ENCODE data around the gene ROCK1.

DNA sequence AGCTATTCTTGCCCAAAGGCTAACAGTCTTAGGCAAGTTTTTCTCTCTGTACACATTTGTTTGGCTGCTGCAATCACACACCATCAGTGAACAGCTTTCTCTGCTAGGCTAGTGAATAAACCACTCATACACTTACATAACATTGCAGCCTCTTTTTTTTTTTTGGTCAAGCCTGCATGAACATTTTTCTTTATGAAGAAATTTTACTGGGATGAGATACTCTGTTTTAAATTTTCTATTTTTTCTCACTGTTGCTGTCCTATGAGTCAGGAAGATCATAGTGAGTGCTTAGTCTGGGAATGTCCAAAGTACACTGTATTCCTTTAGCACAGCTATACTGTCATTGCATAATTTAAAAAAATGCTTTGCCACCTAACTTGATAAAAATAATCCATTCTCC, 58.5 kb downstream of the ROCK1 start:
- TF ChIP-seq EZH2phosphoT487 (IDR thresholded peaks at IDR 0.05; ENCODE audit: borderline replicate concordance) (no peak), CTCF (conservative IDR thresholded peaks at IDR 0.05; ENCODE audit: low read length) (no peak)

Measured in Loucy (cell line).